ENCODE data around the gene SLCO2A1.
A peak's percentile ranks its signal among the peaks of the same experiment; 100 is the strongest.

SLCO2A1 gene

DNA sequence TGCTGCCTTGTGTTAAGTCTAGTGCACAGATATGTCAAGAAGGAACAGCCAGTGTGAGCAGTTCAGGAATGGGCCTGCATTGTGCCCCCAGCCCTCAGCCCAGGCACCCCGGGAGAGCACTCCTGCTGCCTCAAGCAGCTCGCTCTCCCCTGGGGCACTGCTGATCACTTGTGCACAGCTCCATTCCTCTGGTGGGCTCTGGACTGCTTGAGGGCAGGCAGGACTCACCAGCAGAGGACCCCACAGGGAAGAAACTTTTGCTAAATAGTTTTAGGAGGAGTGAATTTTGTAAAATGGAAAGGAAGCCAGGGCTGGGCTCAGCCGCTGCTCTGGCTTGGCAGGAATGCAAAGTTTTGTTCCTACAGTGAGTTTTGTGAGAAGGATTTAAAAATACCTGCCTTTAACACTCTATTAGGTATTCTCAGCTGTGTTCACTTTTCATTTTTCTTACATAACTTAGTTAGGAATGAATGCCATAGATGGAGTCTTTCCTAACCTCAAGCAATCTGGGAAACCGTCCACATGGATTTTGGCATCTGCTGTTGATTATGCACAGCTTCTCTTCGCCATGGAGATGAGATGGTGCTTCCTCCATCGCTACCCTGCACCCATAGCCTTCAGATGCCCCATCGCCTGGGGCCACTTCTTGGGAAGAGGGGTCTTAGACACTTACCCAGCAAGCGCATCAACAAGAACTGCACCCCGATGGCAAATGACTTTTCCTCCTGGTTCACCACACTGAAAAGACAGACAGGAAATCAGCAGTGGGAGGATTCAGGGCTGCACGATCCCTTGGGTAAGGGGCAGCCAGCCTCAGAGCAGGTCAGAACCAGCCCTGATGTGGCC lies 91.7 kb downstream of the SLCO2A1 start:
- ChIA-PET POLR2A (no interaction called here), CTCF (interaction anchor here (1.2 kb wide), 1 partner anchor 13 kb away, joined by 6 read pairs; no protein-coding TSS in a partner anchor)
- Histone ChIP-seq H3K36me3 (ENCODE audit: control insufficient read depth in 2 of 2, insufficient read depth in 1 of 2, low read length in 2 of 2) (no peaks in the 10 kb centered on the region), H3K4me3 (ENCODE audit: low read depth, low read length) (no peak overlapping the region), H3K9me3 (ENCODE audit: control insufficient read depth, insufficient read depth, low read depth, low read length) (no peaks in the 10 kb centered on the region), H3K27ac (ENCODE audit: extremely low read depth, low read depth, low read length) (no peak overlapping the region), H3K4me1 (ENCODE audit: control insufficient read depth, insufficient read depth, low read length) (peaks cover 2% of the 10 kb centered on the region)
- TF ChIP-seq, protein P1, sequence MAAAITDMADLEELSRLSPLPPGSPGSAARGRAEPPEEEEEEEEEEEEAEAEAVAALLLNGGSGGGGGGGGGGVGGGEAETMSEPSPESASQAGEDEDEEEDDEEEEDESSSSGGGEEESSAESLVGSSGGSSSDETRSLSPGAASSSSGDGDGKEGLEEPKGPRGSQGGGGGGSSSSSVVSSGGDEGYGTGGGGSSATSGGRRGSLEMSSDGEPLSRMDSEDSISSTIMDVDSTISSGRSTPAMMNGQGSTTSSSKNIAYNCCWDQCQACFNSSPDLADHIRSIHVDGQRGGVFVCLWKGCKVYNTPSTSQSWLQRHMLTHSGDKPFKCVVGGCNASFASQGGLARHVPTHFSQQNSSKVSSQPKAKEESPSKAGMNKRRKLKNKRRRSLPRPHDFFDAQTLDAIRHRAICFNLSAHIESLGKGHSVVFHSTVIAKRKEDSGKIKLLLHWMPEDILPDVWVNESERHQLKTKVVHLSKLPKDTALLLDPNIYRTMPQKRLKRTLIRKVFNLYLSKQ (tag by site-specific recombination; IDR thresholded peaks at IDR 0.05; ENCODE audit: borderline replicate concordance) = no peak
- TF ChIP-seq GLIS1 (tag by site-specific recombination; IDR thresholded peaks at IDR 0.05) = 0 out of 2 replicates have a peak, but pooled peaks have one; percentile 19

GRCh38 chr3:133937061-133937686 lies 92.6 kb downstream of the SLCO2A1 start:
- H3K9me3 ChIP-seq (ENCODE audit: control insufficient read depth, insufficient read depth, low read depth, low read length) = no peaks in the 10 kb centered on the region
- no peak overlapping the region for H3K27ac ChIP-seq (ENCODE audit: extremely low read depth, low read depth, low read length)
- ChIA-PET CTCF (interaction anchor here (1.0 to 1.2 kb wide), 2 partner anchors 14 to 123 kb away, joined by 3 to 6 read pairs; no protein-coding TSS in a partner anchor), POLR2A (no interaction called here)
- no peaks in the 10 kb centered on the region for H3K36me3 ChIP-seq (ENCODE audit: control insufficient read depth in 2 of 2, insufficient read depth in 1 of 2, low read length in 2 of 2)
- H3K4me1 ChIP-seq (ENCODE audit: control insufficient read depth, insufficient read depth, low read length) = no peaks in the 10 kb centered on the region; the same call in 1 of the 2 replicates
- TF ChIP-seq ZNF175 (tag by site-specific recombination; IDR thresholded peaks at IDR 0.05) = no peak
- no peak for TF ChIP-seq ZNF561 (tag by site-specific recombination; IDR thresholded peaks at IDR 0.05; ENCODE audit: borderline replicate concordance)
- TF ChIP-seq, protein P2, sequence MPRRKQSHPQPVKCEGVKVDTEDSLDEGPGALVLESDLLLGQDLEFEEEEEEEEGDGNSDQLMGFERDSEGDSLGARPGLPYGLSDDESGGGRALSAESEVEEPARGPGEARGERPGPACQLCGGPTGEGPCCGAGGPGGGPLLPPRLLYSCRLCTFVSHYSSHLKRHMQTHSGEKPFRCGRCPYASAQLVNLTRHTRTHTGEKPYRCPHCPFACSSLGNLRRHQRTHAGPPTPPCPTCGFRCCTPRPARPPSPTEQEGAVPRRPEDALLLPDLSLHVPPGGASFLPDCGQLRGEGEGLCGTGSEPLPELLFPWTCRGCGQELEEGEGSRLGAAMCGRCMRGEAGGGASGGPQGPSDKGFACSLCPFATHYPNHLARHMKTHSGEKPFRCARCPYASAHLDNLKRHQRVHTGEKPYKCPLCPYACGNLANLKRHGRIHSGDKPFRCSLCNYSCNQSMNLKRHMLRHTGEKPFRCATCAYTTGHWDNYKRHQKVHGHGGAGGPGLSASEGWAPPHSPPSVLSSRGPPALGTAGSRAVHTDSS (tag by site-specific recombination; IDR thresholded peaks at IDR 0.05) = no peak
- TF ChIP-seq ZNF501 (tag by site-specific recombination; IDR thresholded peaks at IDR 0.05) = no peak
- no peak for TF ChIP-seq ZNF768 (tag by site-specific recombination; IDR thresholded peaks at IDR 0.05)
- no peak for TF ChIP-seq ZNF596 (tag by site-specific recombination; IDR thresholded peaks at IDR 0.05)
- no peak for TF ChIP-seq ZFP37 (tag by site-specific recombination; IDR thresholded peaks at IDR 0.05)
- TF ChIP-seq ZNF423 (tag by site-specific recombination; IDR thresholded peaks at IDR 0.05) = no peak
- H3K4me3 ChIP-seq (ENCODE audit: low read depth, low read length) = no peak overlapping the region

DNA sequence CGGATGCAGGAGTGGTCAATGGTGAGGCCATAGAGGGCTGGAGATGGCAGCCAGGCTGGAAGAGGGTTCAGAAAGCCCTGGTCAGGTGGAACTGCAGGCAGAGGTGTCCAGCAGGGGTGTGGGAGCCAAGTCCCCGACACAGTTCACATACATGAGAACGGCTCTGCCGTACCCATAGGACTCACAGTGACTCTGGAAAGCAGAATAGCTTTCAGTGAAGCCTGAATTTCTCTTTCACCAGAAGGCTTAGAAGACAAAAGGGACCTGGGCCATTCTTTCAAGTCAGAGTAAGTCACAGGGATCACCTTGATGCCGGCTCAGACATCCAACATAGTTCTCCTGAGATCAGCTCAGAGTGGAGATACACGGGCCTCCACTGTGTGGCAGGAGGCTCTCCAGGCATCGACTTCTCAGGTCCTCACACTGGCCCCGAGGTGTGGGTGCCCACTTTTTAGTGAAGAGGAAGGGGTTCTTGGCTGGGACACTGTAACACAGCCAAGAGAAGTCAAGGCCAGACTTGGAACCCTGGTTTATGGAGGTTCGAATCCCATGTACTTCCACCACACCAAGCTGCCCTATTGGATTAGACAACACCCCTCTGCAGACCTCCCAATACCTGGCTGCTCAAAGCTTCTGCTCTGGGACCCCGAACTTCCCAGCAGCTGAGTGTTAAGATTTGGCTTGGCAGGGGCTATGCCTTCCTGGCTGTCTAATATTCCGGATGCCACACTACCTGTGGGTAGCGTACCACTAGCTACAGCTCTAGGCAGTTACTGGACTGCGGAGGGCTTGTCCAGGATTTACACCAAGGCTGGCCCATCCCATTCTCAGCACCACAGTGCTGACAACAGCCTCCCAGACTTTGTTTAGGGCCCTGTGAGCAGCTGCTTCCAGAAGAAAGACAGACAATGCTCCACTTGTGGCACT lies 93.6 kb downstream of the SLCO2A1 start:
- TF ChIP-seq ZNF239 (tag by site-specific recombination; IDR thresholded peaks at IDR 0.05) = no peak
- no peak for TF ChIP-seq ZXDB (tag by site-specific recombination; IDR thresholded peaks at IDR 0.05)
- TF ChIP-seq ZBTB8A (tag by site-specific recombination; IDR thresholded peaks at IDR 0.05) = no peak
- TF ChIP-seq ZNF426 (tag by site-specific recombination; IDR thresholded peaks at IDR 0.05) = no peak
- TF ChIP-seq ZNF23 (tag by site-specific recombination; IDR thresholded peaks at IDR 0.05; ENCODE audit: borderline replicate concordance) = no peak
- no peak for TF ChIP-seq SETDB1 (IDR thresholded peaks at IDR 0.05; ENCODE audit: insufficient read length, low read length)
- no peak for TF ChIP-seq ZNF549 (tag by site-specific recombination; IDR thresholded peaks at IDR 0.05)
- TF ChIP-seq, protein P3, sequence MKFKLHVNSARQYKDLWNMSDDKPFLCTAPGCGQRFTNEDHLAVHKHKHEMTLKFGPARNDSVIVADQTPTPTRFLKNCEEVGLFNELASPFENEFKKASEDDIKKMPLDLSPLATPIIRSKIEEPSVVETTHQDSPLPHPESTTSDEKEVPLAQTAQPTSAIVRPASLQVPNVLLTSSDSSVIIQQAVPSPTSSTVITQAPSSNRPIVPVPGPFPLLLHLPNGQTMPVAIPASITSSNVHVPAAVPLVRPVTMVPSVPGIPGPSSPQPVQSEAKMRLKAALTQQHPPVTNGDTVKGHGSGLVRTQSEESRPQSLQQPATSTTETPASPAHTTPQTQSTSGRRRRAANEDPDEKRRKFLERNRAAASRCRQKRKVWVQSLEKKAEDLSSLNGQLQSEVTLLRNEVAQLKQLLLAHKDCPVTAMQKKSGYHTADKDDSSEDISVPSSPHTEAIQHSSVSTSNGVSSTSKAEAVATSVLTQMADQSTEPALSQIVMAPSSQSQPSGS (tag by site-specific recombination; IDR thresholded peaks at IDR 0.05; ENCODE audit: low read depth) = no peak
- no peak for TF ChIP-seq BCL11A (tag by site-specific recombination; IDR thresholded peaks at IDR 0.05; ENCODE audit: low read depth)
- ChIA-PET CTCF (interaction anchor here (1.0 kb wide), 2 partner anchors 124 to 276 kb away, joined by 3 read pairs; no protein-coding TSS in a partner anchor), POLR2A (no interaction called here)
- Histone ChIP-seq H3K36me3 (ENCODE audit: control insufficient read depth in 2 of 2, insufficient read depth in 1 of 2, low read length in 2 of 2) (no peaks in the 10 kb centered on the region), H3K4me1 (ENCODE audit: control insufficient read depth, insufficient read depth, low read length) (no peaks in the 10 kb centered on the region), H3K27ac (ENCODE audit: extremely low read depth, low read depth, low read length) (no peak overlapping the region), H3K4me3 (ENCODE audit: low read depth, low read length) (no peak overlapping the region), H3K9me3 (ENCODE audit: control insufficient read depth, insufficient read depth, low read depth, low read length) (no peaks in the 10 kb centered on the region)
